Caco-2 (cell line): ENCODE results near the gene SNAI1. TPM values are rescaled to one million over a fixed set of nuclear protein-coding genes. Genes with fewer than 3 reads are reported as not detected.
A peak's percentile ranks its signal among the peaks of the same experiment; 100 is the strongest.

ENCODE experiments used
- BruUV-seq: library from RNA; stranded (reverse); fragments of 400-500 nt; replicated peaks from 2 replicates; lab custom pipeline; 2021; lab: Mats Ljungman, UMichigan
- CTCF ChIA-PET: fragments of 300-600 bp; sonication (Branson Sonifier 250); formaldehyde crosslinking; loops from one replicate; lab custom pipeline; 2022; ENCODE audit warnings: antibody characterized with exemption; lab: Charles Lee
- POLR2A ChIA-PET: fragments of 300-600 bp; sonication (Branson Sonifier 250); formaldehyde crosslinking; loops from one replicate; lab custom pipeline; 2022; ENCODE audit warnings: antibody characterized with exemption; lab: Charles Lee
- DNase-seq, 2 experiments: peaks; one replicate each; pipeline versions ENCODE4 v3.0.0 to v3.0.0-alpha.2; 2020 to 2022
- H3K27me3 ChIP-seq: replicated peaks from 2 replicates; pipeline ENCODE4 v1.6.0; 2011; ENCODE audit warnings: low read length; ENCODE audit not compliant: control insufficient read depth, insufficient read depth
- H3K36me3 ChIP-seq: 2 replicates; pipeline ENCODE4 v1.5.1; 2011; ENCODE audit warnings: low read length; ENCODE audit not compliant: control insufficient read depth, insufficient read depth
- H3K4me1 ChIP-seq: fragments of 250-450 bp; sonication (Bioruptor Pico); 2 replicates; pipeline ENCODE4 v1.5.1; 2020; ENCODE audit warnings: mild to moderate bottlenecking
- H3K4me3 ChIP-seq: 2 replicates; pipeline ENCODE4 v1.5.1; 2011; ENCODE audit warnings: low read depth, mild to moderate bottlenecking, control low read depth, low read length
- H3K9me3 ChIP-seq: fragments of 250-450 bp; sonication (Bioruptor Pico); 2 replicates; pipeline ENCODE4 v1.5.1; 2020; ENCODE audit warnings: mild to moderate bottlenecking, moderate library complexity
- H3K27ac Mint-ChIP-seq: one replicate; pipeline ENCODE4 v1.8.0; 2022; ENCODE audit warnings: mixed read lengths; ENCODE audit not compliant: unreplicated experiment
- H3K27me3 Mint-ChIP-seq: one replicate; pipeline ENCODE4 v1.8.0; 2022; ENCODE audit warnings: mixed read lengths; ENCODE audit not compliant: insufficient read depth, unreplicated experiment
- H3K36me3 Mint-ChIP-seq: one replicate; pipeline ENCODE4 v1.8.0; 2022; ENCODE audit warnings: mild to moderate bottlenecking, mixed read lengths; ENCODE audit not compliant: insufficient read depth, unreplicated experiment
- H3K4me1 Mint-ChIP-seq: one replicate; pipeline ENCODE4 v1.8.0; 2022; ENCODE audit warnings: low read depth, mixed read lengths; ENCODE audit not compliant: unreplicated experiment
- H3K4me3 Mint-ChIP-seq: one replicate; pipeline ENCODE4 v1.8.0; 2022; ENCODE audit warnings: mild to moderate bottlenecking, moderate library complexity, mixed read lengths; ENCODE audit not compliant: unreplicated experiment
- H3K9me3 Mint-ChIP-seq: one replicate; pipeline ENCODE4 v1.8.0; 2022; ENCODE audit warnings: mixed read lengths; ENCODE audit not compliant: unreplicated experiment
- intact Hi-C: fragments of 100-400 bp; cut with micrococcal nuclease; formaldehyde crosslinking; loops from one replicate; pipeline ENCODE4 v1.10.0; 2022; ENCODE audit not compliant: unreplicated experiment
- total RNA-seq: library from RNA; stranded (reverse); gene quantifications from 2 replicates; pipeline ENCODE4 v1.2.3, GENCODE V29; 2022
- TF ChIP-seq, protein P1 (sequence below), 2 experiments: fragments of 200-600 bp in 1 of 2; IDR thresholded peaks; 1 replicate in 1 of 2; 2 replicates in 1 of 2; pipeline versions ENCODE4 v1.5.1 to v1.8.0; 2011 to 2022; ENCODE audit warnings: antibody characterized with exemption in 1 of 2, control low read depth in 1 of 2, inconsistent platforms in 1 of 2, low read depth in 1 of 2, low read length in 1 of 2, mild to moderate bottlenecking in 1 of 2, moderate library complexity in 1 of 2; ENCODE audit not compliant: insufficient read depth in 1 of 2, severe bottlenecking in 1 of 2, unreplicated experiment in 1 of 2

The SNAI1 gene
- total RNA-seq, 1 experiment from 2014 or later, result 10.9 TPM

DNA sequence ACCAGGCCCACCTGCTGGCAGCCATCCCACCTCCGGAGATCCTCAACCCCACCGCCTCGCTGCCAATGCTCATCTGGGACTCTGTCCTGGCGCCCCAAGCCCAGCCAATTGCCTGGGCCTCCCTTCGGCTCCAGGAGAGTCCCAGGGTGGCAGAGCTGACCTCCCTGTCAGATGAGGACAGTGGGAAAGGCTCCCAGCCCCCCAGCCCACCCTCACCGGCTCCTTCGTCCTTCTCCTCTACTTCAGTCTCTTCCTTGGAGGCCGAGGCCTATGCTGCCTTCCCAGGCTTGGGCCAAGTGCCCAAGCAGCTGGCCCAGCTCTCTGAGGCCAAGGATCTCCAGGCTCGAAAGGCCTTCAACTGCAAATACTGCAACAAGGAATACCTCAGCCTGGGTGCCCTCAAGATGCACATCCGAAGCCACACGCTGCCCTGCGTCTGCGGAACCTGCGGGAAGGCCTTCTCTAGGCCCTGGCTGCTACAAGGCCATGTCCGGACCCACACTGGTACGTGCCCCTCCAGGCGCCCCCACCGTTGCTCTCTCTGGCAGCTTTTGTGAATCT, 1.1 kb downstream of the SNAI1 start:
- H3K27me3 Mint-ChIP-seq, result no peaks in the 10 kb centered on the region
- peaks cover 26% of the 10 kb centered on the region for H3K36me3 Mint-ChIP-seq
- Histone ChIP-seq H3K4me1 (peaks cover 32% of the 10 kb centered on the region), H3K4me3 (peak overlapping the region; percentile 69; the same call in 1 of the 2 replicates), H3K27me3 (no peaks in the 10 kb centered on the region), H3K36me3 (peaks cover 1% of the 10 kb centered on the region; the same call in 1 of the 2 replicates), H3K9me3 (no peaks in the 10 kb centered on the region)
- peak overlapping the region; percentile 73 for H3K4me3 Mint-ChIP-seq
- no peak for DNase-seq
- ChIA-PET CTCF (interaction anchor here (0.5 to 11.4 kb wide), 3 partner anchors 32 to 84 kb away, joined by 3 to 433 read pairs (median 3); no protein-coding TSS in a partner anchor), POLR2A (interaction anchor here (0.6 to 2.1 kb wide), 4 partner anchors 33 to 88 kb away, joined by 3 to 12 read pairs (median 6); no protein-coding TSS in a partner anchor)
- H3K4me1 Mint-ChIP-seq, result peaks cover 34% of the 10 kb centered on the region
- intact Hi-C loops, result loop anchor here (2.0 kb wide), 1 partner anchor 55 kb away; no protein-coding TSS in a partner anchor
- H3K27ac Mint-ChIP-seq, result peak overlapping the region; percentile 73
- TF ChIP-seq, protein P1, sequence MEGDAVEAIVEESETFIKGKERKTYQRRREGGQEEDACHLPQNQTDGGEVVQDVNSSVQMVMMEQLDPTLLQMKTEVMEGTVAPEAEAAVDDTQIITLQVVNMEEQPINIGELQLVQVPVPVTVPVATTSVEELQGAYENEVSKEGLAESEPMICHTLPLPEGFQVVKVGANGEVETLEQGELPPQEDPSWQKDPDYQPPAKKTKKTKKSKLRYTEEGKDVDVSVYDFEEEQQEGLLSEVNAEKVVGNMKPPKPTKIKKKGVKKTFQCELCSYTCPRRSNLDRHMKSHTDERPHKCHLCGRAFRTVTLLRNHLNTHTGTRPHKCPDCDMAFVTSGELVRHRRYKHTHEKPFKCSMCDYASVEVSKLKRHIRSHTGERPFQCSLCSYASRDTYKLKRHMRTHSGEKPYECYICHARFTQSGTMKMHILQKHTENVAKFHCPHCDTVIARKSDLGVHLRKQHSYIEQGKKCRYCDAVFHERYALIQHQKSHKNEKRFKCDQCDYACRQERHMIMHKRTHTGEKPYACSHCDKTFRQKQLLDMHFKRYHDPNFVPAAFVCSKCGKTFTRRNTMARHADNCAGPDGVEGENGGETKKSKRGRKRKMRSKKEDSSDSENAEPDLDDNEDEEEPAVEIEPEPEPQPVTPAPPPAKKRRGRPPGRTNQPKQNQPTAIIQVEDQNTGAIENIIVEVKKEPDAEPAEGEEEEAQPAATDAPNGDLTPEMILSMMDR (IDR thresholded peaks at IDR 0.05; ENCODE audit: insufficient read depth in 1 of 2, low read depth in 1 of 2, low read length in 1 of 2, severe bottlenecking in 1 of 2, unreplicated experiment in 1 of 2), result no peak
- no peaks in the 10 kb centered on the region for H3K9me3 Mint-ChIP-seq
- BruUV-seq, result no TSS peak

DNA sequence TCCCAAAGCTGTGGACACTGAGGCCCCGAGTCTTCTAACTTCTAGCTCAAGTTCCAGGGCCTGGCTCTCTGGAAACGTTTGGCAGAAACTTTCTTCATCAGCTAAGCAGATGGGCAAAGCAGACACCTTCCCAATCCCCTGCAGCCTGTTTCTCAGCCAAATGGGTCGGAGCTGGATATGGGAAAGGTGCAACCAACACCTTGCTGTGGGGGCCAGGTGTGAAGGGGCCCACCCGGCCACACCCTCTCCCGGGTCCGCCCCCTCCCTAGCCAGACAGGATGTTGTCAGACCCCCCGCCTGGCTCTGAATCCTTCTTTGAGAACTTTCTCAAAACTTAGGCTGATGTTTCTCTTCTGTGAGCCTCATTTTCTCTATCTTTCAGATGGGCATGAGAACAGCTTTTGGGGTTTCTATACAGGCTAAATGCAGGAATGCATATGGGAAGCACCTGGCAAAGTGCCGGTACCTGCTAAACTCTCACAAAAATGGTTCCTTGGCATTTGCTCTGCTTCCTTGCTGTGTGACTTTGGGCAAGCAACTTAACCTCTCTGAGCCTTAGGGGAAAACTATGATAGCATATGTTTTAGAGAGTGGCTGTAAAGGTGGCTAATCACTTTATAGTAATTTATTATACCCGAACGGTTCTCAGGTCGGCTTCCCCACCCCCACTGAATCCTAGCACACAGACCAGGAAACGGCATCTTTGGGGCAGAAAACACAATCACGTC, 1.8 kb downstream of the SNAI1 start:
- Histone ChIP-seq H3K4me3 (no peak overlapping the region), H3K36me3 (peaks cover 1% of the 10 kb centered on the region; the same call in 1 of the 2 replicates), H3K27me3 (no peaks in the 10 kb centered on the region), H3K9me3 (no peaks in the 10 kb centered on the region), H3K4me1 (peaks cover 30% of the 10 kb centered on the region)
- H3K9me3 Mint-ChIP-seq, result no peaks in the 10 kb centered on the region
- peaks cover 34% of the 10 kb centered on the region for H3K4me1 Mint-ChIP-seq
- ChIA-PET CTCF (interaction anchor here (0.5 to 11.4 kb wide), 3 partner anchors 31 to 83 kb away, joined by 3 to 433 read pairs (median 3); no protein-coding TSS in a partner anchor), POLR2A (interaction anchor here (0.6 to 1.1 kb wide), 2 partner anchors 32 to 85 kb away, joined by 3 to 7 read pairs; no protein-coding TSS in a partner anchor)
- TF ChIP-seq, protein P1 (IDR thresholded peaks at IDR 0.05; ENCODE audit: insufficient read depth in 1 of 2, low read depth in 1 of 2, low read length in 1 of 2, severe bottlenecking in 1 of 2, unreplicated experiment in 1 of 2), result no peak
- H3K4me3 Mint-ChIP-seq, result peak overlapping the region; percentile 73
- DNase-seq, result no peak
- H3K27ac Mint-ChIP-seq, result no peak overlapping the region
- TSS peak; percentile 34 for BruUV-seq
- H3K27me3 Mint-ChIP-seq, result no peaks in the 10 kb centered on the region
- peaks cover 26% of the 10 kb centered on the region for H3K36me3 Mint-ChIP-seq
- intact Hi-C loops, result no loop called here

DNA sequence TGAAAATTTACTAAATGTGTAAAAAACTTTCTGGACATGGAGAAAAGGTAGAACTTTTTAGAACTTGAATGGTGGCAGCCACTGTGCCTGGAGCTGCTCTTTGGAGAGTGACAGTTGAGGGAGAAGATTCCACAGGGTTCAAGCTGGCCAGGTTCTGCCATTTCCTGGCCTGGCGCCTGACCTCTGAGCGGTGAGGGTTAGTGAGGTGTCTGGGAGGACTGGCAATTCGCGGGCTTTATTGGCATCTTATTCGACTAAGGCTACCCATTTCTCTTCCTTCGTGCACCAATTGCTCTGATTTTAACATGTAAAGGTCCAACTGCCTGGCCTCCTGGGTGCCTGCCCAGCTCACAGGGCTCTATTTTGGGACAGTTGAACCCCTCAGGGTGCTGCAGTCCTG, 2.4 kb downstream of the SNAI1 start:
- TF ChIP-seq, protein P1 (IDR thresholded peaks at IDR 0.05; ENCODE audit: insufficient read depth in 1 of 2, low read depth in 1 of 2, low read length in 1 of 2, severe bottlenecking in 1 of 2, unreplicated experiment in 1 of 2), result no peak
- no TSS peak for BruUV-seq
- ChIA-PET CTCF (interaction anchor here (1.2 kb wide), 1 partner anchor 31 kb away, joined by 3 read pairs; no protein-coding TSS in a partner anchor), POLR2A (no interaction called here)
- Mint-ChIP-seq H3K9me3 (no peaks in the 10 kb centered on the region), H3K4me1 (peaks cover 34% of the 10 kb centered on the region), H3K27ac (no peak overlapping the region), H3K27me3 (no peaks in the 10 kb centered on the region), H3K36me3 (peaks cover 26% of the 10 kb centered on the region), H3K4me3 (no peak overlapping the region)
- H3K4me3 ChIP-seq, result no peak overlapping the region
- no peaks in the 10 kb centered on the region for H3K9me3 ChIP-seq
- H3K27me3 ChIP-seq, result no peaks in the 10 kb centered on the region
- H3K4me1 ChIP-seq, result peaks cover 28% of the 10 kb centered on the region
- intact Hi-C loops, result no loop called here
- H3K36me3 ChIP-seq, result peaks cover 1% of the 10 kb centered on the region; the same call in 1 of the 2 replicates
- no peak for DNase-seq
